Mesendoderm (in vitro differentiated cells): Measurements from ENCODE around the gene GHITM.
A peak's percentile ranks its signal among the peaks of the same experiment; 100 is the strongest.
"Not testable (repeated sequence)": the region's sequence is repeated elsewhere in the genome, so short reads cannot be mapped to it uniquely, and the experiment has no call there.

ENCODE experiments used
- DNase-seq: peaks from one replicate; pipeline ENCODE4 v3.0.0; 2013
- H2AK5ac ChIP-seq: 2 replicates; pipeline ENCODE4 v1.6.1; 2013; ENCODE audit warnings: low read length, inconsistent platforms
- H2BK120ac ChIP-seq: 2 replicates; pipeline ENCODE4 v1.6.1; 2013; ENCODE audit warnings: low read depth, mild to moderate bottlenecking, low read length, moderate library complexity, mixed read lengths
- H2BK15ac ChIP-seq: replicated peaks from 2 replicates; pipeline ENCODE4 v1.6.1; 2013; ENCODE audit warnings: low read depth, mild to moderate bottlenecking, moderate library complexity
- H2BK5ac ChIP-seq: 2 replicates; pipeline ENCODE4 v1.6.1; 2013; ENCODE audit warnings: low read length, inconsistent platforms
- H3K18ac ChIP-seq: 2 replicates; pipeline ENCODE4 v1.6.1; 2013; ENCODE audit warnings: mild to moderate bottlenecking, low read length, mixed read lengths
- H3K23ac ChIP-seq: one replicate; pipeline ENCODE4 v1.6.1; 2013; ENCODE audit warnings: low read length
- H3K27ac ChIP-seq: 2 replicates; pipeline ENCODE4 v1.5.1; 2013; ENCODE audit warnings: low read depth, mild to moderate bottlenecking, inconsistent platforms, low read length, moderate library complexity
- H3K27me3 ChIP-seq: 2 replicates; pipeline ENCODE4 v1.6.1; 2013; ENCODE audit warnings: low read length, control low read depth, mild to moderate bottlenecking, inconsistent platforms; ENCODE audit not compliant: insufficient read depth, poor library complexity
- H3K36me3 ChIP-seq: 2 replicates; pipeline ENCODE4 v1.6.1; 2013; ENCODE audit warnings: low read length, inconsistent platforms; ENCODE audit not compliant: control insufficient read depth, insufficient read depth
- H3K4ac ChIP-seq: one replicate; pipeline ENCODE4 v1.6.1; 2013; ENCODE audit warnings: low read depth, mild to moderate bottlenecking, low read length, moderate library complexity
- H3K4me1 ChIP-seq: 2 replicates; pipeline ENCODE4 v1.6.1; 2013; ENCODE audit warnings: low read depth, low read length, inconsistent platforms; ENCODE audit not compliant: control insufficient read depth
- H3K4me2 ChIP-seq: 2 replicates; pipeline ENCODE4 v1.6.1; 2013; ENCODE audit warnings: low read length
- H3K4me3 ChIP-seq: 2 replicates; pipeline ENCODE4 v1.5.1; 2013; ENCODE audit warnings: mild to moderate bottlenecking, low read length
- H3K56ac ChIP-seq: one replicate; pipeline ENCODE4 v1.6.1; 2013; ENCODE audit warnings: low read length
- H3K79me1 ChIP-seq: 2 replicates; pipeline ENCODE4 v1.6.1; 2013; ENCODE audit warnings: low read length, inconsistent platforms
- H3K79me2 ChIP-seq: 2 replicates; pipeline ENCODE4 v1.6.1; 2013; ENCODE audit warnings: mild to moderate bottlenecking, low read length; ENCODE audit not compliant: control insufficient read depth, insufficient read depth
- H3K9ac ChIP-seq: 2 replicates; pipeline ENCODE4 v1.6.1; 2013; ENCODE audit warnings: low read length, inconsistent platforms
- H4K5ac ChIP-seq: one replicate; pipeline ENCODE4 v1.6.1; 2013; ENCODE audit warnings: low read length
- H4K8ac ChIP-seq: one replicate; pipeline ENCODE4 v1.6.1; 2013; ENCODE audit warnings: low read depth, mild to moderate bottlenecking, control low read depth, low read length, moderate library complexity
- whole genome bisulfite sequencing: extraction: QIAGEN DNeasy Blood & Tissue Kit; methylation state at CpG from one replicate; pipeline ENCODE4 v1.1.7; 2013; ENCODE audit warnings: low lambda C conversion rate, missing lambda C conversion rate; ENCODE audit not compliant: insufficient coverage; ENCODE audit errors: extremely low coverage; 5-methylcytosine and 5-hydroxymethylcytosine counted together

The GHITM gene

GRCh38 chr10:84108797-84109196, 30.5 kb upstream of the GHITM start:
- H2AK5ac ChIP-seq = no peak overlapping the region
- H3K9ac ChIP-seq = no peak overlapping the region
- no peak overlapping the region for H3K27ac ChIP-seq
- no peaks in the 10 kb centered on the region for H3K27me3 ChIP-seq
- no peak overlapping the region for H3K18ac ChIP-seq
- H3K36me3 ChIP-seq = no peaks in the 10 kb centered on the region
- no peaks in the 10 kb centered on the region for H3K79me1 ChIP-seq
- no peak overlapping the region for H3K4me2 ChIP-seq
- H4K8ac ChIP-seq = no peak overlapping the region
- H2BK15ac ChIP-seq = no peak overlapping the region
- no CpG with 5 or more reads among the region's 18 CpGs for WGBS
- no peak for DNase-seq
- H3K56ac ChIP-seq = no peak overlapping the region
- H3K23ac ChIP-seq = no peak overlapping the region
- no peak overlapping the region for H3K4me3 ChIP-seq
- H2BK120ac ChIP-seq = no peak overlapping the region
- no peaks in the 10 kb centered on the region for H3K4me1 ChIP-seq
- no peak overlapping the region for H2BK5ac ChIP-seq
- H3K4ac ChIP-seq = no peak overlapping the region
- H3K79me2 ChIP-seq = no peaks in the 10 kb centered on the region
- no peak overlapping the region for H4K5ac ChIP-seq

GRCh38 chr10:84109772-84110171, 29.5 kb upstream of the GHITM start:
- H3K36me3 ChIP-seq, H2BK15ac ChIP-seq, H3K4ac ChIP-seq, H3K56ac ChIP-seq, H4K8ac ChIP-seq, H3K4me3 ChIP-seq, H3K9ac ChIP-seq, H3K27ac ChIP-seq, DNase-seq, H3K18ac ChIP-seq, H3K23ac ChIP-seq, H3K79me1 ChIP-seq, H3K79me2 ChIP-seq, H2BK120ac ChIP-seq, H2AK5ac ChIP-seq, H4K5ac ChIP-seq, H3K27me3 ChIP-seq, H3K4me1 ChIP-seq, H3K4me2 ChIP-seq, H2BK5ac ChIP-seq: not testable (repeated sequence)
- WGBS = no CpG with 5 or more reads among the region's 9 CpGs

- H3K79me1 ChIP-seq, H3K18ac ChIP-seq, H2BK15ac ChIP-seq, H3K79me2 ChIP-seq, H2AK5ac ChIP-seq, H2BK5ac ChIP-seq, H3K4me2 ChIP-seq, H3K4me1 ChIP-seq, H3K56ac ChIP-seq, H3K36me3 ChIP-seq, H3K27me3 ChIP-seq, H3K4me3 ChIP-seq, H3K23ac ChIP-seq, H4K8ac ChIP-seq, DNase-seq, H3K4ac ChIP-seq, H3K9ac ChIP-seq, H4K5ac ChIP-seq, H2BK120ac ChIP-seq, H3K27ac ChIP-seq: not testable (repeated sequence)
- no CpG with 5 or more reads among the region's 1 CpG for WGBS
Observed at GRCh38 chr10:84113468-84113867, 25.8 kb upstream of the GHITM start.

GRCh38 chr10:84114088-84114667, 25.1 kb upstream of the GHITM start:
- Histone ChIP-seq H3K4me3 (no peak overlapping the region), H4K5ac (no peak overlapping the region), H2BK15ac (no peak overlapping the region), H4K8ac (no peak overlapping the region), H3K79me2 (no peaks in the 10 kb centered on the region), H2AK5ac (no peak overlapping the region), H3K18ac (no peak overlapping the region), H3K56ac (no peak overlapping the region), H3K4me1 (no peaks in the 10 kb centered on the region), H3K4me2 (no peak overlapping the region), H3K4ac (no peak overlapping the region), H3K27ac (no peak overlapping the region), H3K36me3 (no peaks in the 10 kb centered on the region), H2BK5ac (no peak overlapping the region), H2BK120ac (no peak overlapping the region), H3K9ac (no peak overlapping the region), H3K23ac (no peak overlapping the region), H3K27me3 (no peaks in the 10 kb centered on the region), H3K79me1 (no peaks in the 10 kb centered on the region)
- no CpG with 5 or more reads among the region's 13 CpGs for WGBS
- peak; percentile 49 for DNase-seq

GRCh38 chr10:84117204-84117603, 22.1 kb upstream of the GHITM start:
- H3K9ac ChIP-seq, H3K4me2 ChIP-seq, H3K4me1 ChIP-seq, H3K79me1 ChIP-seq, H3K23ac ChIP-seq, H3K79me2 ChIP-seq, H2BK15ac ChIP-seq, H3K4ac ChIP-seq, H3K27ac ChIP-seq, H3K56ac ChIP-seq, H2AK5ac ChIP-seq, H2BK120ac ChIP-seq, H3K27me3 ChIP-seq, H2BK5ac ChIP-seq, H4K5ac ChIP-seq, DNase-seq, H4K8ac ChIP-seq, H3K36me3 ChIP-seq, H3K18ac ChIP-seq, H3K4me3 ChIP-seq: not testable (repeated sequence)
- no CpG with 5 or more reads among the region's 2 CpGs for WGBS

GRCh38 chr10:84117686-84118394, 21.5 kb upstream of the GHITM start:
- Histone ChIP-seq H2AK5ac (no peak overlapping the region), H3K23ac (no peak overlapping the region), H3K56ac (no peak overlapping the region), H3K4me3 (no peak overlapping the region), H3K36me3 (no peaks in the 10 kb centered on the region), H3K27me3 (no peaks in the 10 kb centered on the region), H3K4me1 (no peaks in the 10 kb centered on the region), H3K9ac (no peak overlapping the region), H3K79me2 (no peaks in the 10 kb centered on the region), H2BK120ac (no peak overlapping the region), H3K79me1 (no peaks in the 10 kb centered on the region), H4K8ac (no peak overlapping the region), H3K4me2 (no peak overlapping the region), H3K27ac (no peak overlapping the region), H4K5ac (no peak overlapping the region), H2BK5ac (no peak overlapping the region), H3K4ac (no peak overlapping the region), H2BK15ac (no peak overlapping the region), H3K18ac (no peak overlapping the region)
- no CpG with 5 or more reads among the region's 2 CpGs for WGBS
- DNase-seq = no peak
